ENCODE results near the gene OR5T3. TPM values are rescaled to one million over a fixed set of nuclear protein-coding genes. Genes with fewer than 3 reads are reported as not detected.

Gene OR5T3
- total RNA-seq, 1 donor from 2014 or later, result not detected

- Mint-ChIP-seq H3K36me3 (no peaks in the 10 kb centered on the region), H3K4me3 (no peak within 1 kb of the TSS)
- no peak within 1 kb of the TSS for H3K9ac ChIP-seq
Measured at GRCh38 chr11:56292154-56292553, 40.1 kb downstream of the OR5T3 start, which contains the start of gene OR8H1. Gene OR8H1, minus strand, starts transcription at chr11:56292254. Its CDS starts 1,192 bp downstream, at chr11:56291062.

DNA sequence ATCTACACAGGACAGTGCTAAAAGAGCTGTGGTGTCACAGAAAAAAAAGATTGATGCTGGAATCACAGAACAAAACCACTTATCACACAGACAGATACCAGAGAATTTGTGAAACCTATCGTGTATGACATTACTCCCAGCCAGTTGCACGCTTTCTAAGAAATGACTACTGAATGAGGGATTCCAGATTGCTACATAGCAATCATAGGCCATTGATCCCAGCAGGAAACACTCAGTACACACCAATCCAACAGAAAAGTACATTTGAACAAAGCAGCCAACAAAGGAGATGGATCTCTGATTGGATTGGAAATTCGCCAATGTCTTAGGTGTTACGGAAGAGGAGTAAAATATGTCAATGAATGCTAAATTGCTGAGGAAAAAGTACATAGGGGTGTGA is 44.8 kb downstream of the OR5T3 start:
- no peaks in the 10 kb centered on the region for H3K4me1 ChIP-seq
- Mint-ChIP-seq H3K4me1 (no peaks in the 10 kb centered on the region), H3K4me3 (no peak overlapping the region), H3K27me3 (ENCODE audit: insufficient read depth, low read depth) (no peaks in the 10 kb centered on the region), H3K36me3 (no peaks in the 10 kb centered on the region), H3K27ac (no peak overlapping the region), H3K9me3 (no peaks in the 10 kb centered on the region)
- TF ChIP-seq EZH2phosphoT487 (IDR thresholded peaks at IDR 0.05) (no peak), EZH2 (IDR thresholded peaks at IDR 0.05) (no peak)
- TF ChIP-seq, protein P1, sequence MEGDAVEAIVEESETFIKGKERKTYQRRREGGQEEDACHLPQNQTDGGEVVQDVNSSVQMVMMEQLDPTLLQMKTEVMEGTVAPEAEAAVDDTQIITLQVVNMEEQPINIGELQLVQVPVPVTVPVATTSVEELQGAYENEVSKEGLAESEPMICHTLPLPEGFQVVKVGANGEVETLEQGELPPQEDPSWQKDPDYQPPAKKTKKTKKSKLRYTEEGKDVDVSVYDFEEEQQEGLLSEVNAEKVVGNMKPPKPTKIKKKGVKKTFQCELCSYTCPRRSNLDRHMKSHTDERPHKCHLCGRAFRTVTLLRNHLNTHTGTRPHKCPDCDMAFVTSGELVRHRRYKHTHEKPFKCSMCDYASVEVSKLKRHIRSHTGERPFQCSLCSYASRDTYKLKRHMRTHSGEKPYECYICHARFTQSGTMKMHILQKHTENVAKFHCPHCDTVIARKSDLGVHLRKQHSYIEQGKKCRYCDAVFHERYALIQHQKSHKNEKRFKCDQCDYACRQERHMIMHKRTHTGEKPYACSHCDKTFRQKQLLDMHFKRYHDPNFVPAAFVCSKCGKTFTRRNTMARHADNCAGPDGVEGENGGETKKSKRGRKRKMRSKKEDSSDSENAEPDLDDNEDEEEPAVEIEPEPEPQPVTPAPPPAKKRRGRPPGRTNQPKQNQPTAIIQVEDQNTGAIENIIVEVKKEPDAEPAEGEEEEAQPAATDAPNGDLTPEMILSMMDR (IDR thresholded peaks at IDR 0.05), result no peak
- H3K9ac ChIP-seq, result no peak overlapping the region
- no peaks in the 10 kb centered on the region for H3K27me3 ChIP-seq
- no peaks in the 10 kb centered on the region for H3K9me3 ChIP-seq (ENCODE audit: low read depth)
- no peaks in the 10 kb centered on the region for H4K20me1 ChIP-seq (ENCODE audit: low read depth)
- H3K4me2 ChIP-seq, result no peak overlapping the region
- no peak overlapping the region for H3K27ac ChIP-seq
- no peak for DNase-seq (ENCODE audit: low spot score)
- H3F3A ChIP-seq (ENCODE audit: low read depth), result no peaks in the 10 kb centered on the region
- H3K79me2 ChIP-seq (ENCODE audit: low read depth), result no peaks in the 10 kb centered on the region
- no peak overlapping the region for H3K4me3 ChIP-seq
- no peak overlapping the region for H2AFZ ChIP-seq (replicated peaks)
- no peaks in the 10 kb centered on the region for H3K36me3 ChIP-seq

More at GRCh38 chr11:56292154-56292553, 40.1 kb downstream of the OR5T3 start, which contains the start of gene OR8H1:
- Mint-ChIP-seq H3K4me1 (no peaks in the 10 kb centered on the region), H3K27me3 (ENCODE audit: insufficient read depth, low read depth) (no peaks in the 10 kb centered on the region), H3K27ac (no peak within 1 kb of the TSS), H3K9me3 (no peaks in the 10 kb centered on the region)
- Histone ChIP-seq H2AFZ (replicated peaks) (no peak within 1 kb of the TSS), H3K4me3 (no peak within 1 kb of the TSS), H3K4me2 (no peak within 1 kb of the TSS), H4K20me1 (ENCODE audit: low read depth) (no peaks in the 10 kb centered on the region), H3K4me1 (no peaks in the 10 kb centered on the region), H3K27me3 (no peaks in the 10 kb centered on the region), H3K79me2 (ENCODE audit: low read depth) (no peaks in the 10 kb centered on the region), H3K27ac (no peak within 1 kb of the TSS), H3F3A (ENCODE audit: low read depth) (no peaks in the 10 kb centered on the region), H3K9me3 (ENCODE audit: low read depth) (no peaks in the 10 kb centered on the region), H3K36me3 (no peaks in the 10 kb centered on the region)
- TF ChIP-seq, protein P1 (IDR thresholded peaks at IDR 0.05), result no peak
- TF ChIP-seq EZH2 (IDR thresholded peaks at IDR 0.05), result no peak
- TF ChIP-seq EZH2phosphoT487 (IDR thresholded peaks at IDR 0.05), result no peak
- no peak for DNase-seq (ENCODE audit: low spot score)

Other genes starting within 250 kb of the OR5T3 start
- gene OR5AS1, start 224.6 kb upstream of the OR5T3 start, total RNA-seq (ENCODE audit: low replicate concordance), result not detected in 2 replicates
- not detected in 2 replicates for gene OR8I2, start 158.9 kb upstream of the OR5T3 start, total RNA-seq (ENCODE audit: low replicate concordance)
- not detected in 2 replicates for gene OR8H2, start 148.6 kb upstream of the OR5T3 start, total RNA-seq (ENCODE audit: low replicate concordance)
- gene OR8H3, start 129.9 kb upstream of the OR5T3 start, total RNA-seq (ENCODE audit: low replicate concordance), result not detected in 2 replicates
- gene OR8J3, start 112.1 kb upstream of the OR5T3 start, total RNA-seq (ENCODE audit: low replicate concordance), result not detected in 2 replicates
- gene OR8K5, start 91.9 kb upstream of the OR5T3 start, total RNA-seq (ENCODE audit: low replicate concordance), result not detected in 2 replicates
- not detected in 2 replicates for gene OR5J2, start 75.6 kb upstream of the OR5T3 start, total RNA-seq (ENCODE audit: low replicate concordance)
- not detected in 2 replicates for gene OR5T2, start 18.0 kb upstream of the OR5T3 start, total RNA-seq (ENCODE audit: low replicate concordance)
- not detected in 2 replicates for gene OR5T1, start 21.9 kb downstream of the OR5T3 start, total RNA-seq (ENCODE audit: low replicate concordance)
- gene OR8H1, start 40.0 kb downstream of the OR5T3 start, total RNA-seq (ENCODE audit: low replicate concordance), result not detected in 2 replicates
- gene OR8K3, start 62.9 kb downstream of the OR5T3 start, total RNA-seq (ENCODE audit: low replicate concordance), result not detected in 2 replicates
- gene OR8K1, start 93.8 kb downstream of the OR5T3 start, total RNA-seq (ENCODE audit: low replicate concordance), result not detected in 2 replicates
- gene OR8J1, start 102.0 kb downstream of the OR5T3 start, total RNA-seq (ENCODE audit: low replicate concordance), result not detected in 2 replicates
- gene OR8U1, start 123.4 kb downstream of the OR5T3 start, total RNA-seq (ENCODE audit: low replicate concordance), result not detected in 2 replicates
- gene OR5AL1, start 160.4 kb downstream of the OR5T3 start, total RNA-seq (ENCODE audit: low replicate concordance), result not detected in 2 replicates
- not detected in 2 replicates for gene OR5M3, start 221.1 kb downstream of the OR5T3 start, total RNA-seq (ENCODE audit: low replicate concordance)
- not detected in 2 replicates for gene OR5M8, start 239.1 kb downstream of the OR5T3 start, total RNA-seq (ENCODE audit: low replicate concordance)